GM19467 (cell line): ENCODE data around the gene DIAPH3.

Experiments used
- ATAC-seq: cut with Tn5 transposase; IDR thresholded peaks from one replicate; pipeline ENCODE4 v1.9.1; 2021; ENCODE audit warnings: mild to moderate bottlenecking, moderate library complexity; ENCODE audit not compliant: unreplicated experiment

Gene DIAPH3

GRCh38 chr13:60028021-60028420, 135.7 kb downstream of the DIAPH3 start:
- no peak for ATAC-seq

- no peak for ATAC-seq
These were observed 137.4 kb downstream of the DIAPH3 start for GRCh38 chr13:60026286-60026685.

DNA sequence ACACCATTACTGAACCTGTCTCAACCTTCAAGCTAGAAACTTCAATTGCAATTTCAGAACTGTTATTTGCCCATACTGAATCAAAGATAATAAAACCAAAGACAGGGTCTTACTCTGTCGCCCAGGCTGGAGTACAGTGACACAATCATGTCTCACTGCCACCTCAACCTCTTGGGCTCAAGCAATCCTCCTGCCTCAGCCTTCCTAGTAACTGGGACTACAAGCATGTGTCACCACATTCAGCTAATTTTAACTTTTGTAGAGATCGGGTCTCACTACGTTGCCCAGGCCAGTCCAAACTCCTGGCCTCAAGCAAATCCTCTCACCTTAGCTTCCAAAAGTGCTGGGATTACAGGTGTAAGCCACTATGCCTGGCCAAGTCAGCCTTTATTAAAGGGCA, 143.4 kb downstream of the DIAPH3 start:
- ATAC-seq, result no peak

DNA sequence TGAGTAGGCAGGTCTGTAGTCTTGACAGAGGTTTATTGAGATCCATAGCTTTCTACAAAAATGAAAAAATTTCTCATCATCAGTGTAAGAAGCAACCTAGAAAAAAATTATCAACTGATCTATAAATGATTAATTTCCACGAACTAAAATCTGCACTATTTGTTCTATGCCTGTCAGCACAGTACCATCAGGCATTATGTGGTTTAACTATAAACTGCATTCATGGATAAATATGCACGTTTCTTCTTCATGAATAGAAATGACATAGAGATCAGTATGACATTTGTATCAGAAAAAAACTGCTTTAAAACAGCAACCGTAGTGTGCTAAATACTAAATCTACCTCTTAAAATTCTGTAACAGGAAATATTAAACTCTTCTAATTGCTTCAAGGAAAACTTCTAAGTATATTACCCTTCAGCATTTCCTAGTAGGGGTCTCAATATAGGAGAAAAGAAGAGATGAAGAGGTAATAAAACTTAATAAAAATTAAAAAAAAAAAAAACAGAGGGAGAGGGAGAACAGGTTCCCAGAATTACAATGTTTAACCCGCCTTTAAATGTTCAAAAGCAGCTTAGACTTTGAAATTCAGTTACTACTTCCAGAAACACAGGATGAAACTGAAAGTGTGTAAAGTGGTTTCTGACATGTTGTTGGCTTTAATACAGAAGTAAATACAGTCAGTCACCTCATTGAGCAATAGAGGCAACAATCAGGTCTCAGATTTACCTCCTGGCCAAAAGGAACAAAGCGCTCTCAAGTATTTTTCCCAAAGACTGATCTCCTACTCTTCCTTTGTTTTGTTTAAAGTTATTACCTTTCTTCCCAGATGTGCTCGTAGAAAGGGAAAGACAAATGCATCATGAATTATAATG, 144.4 kb downstream of the DIAPH3 start:
- ATAC-seq, result peak; percentile 78

DNA sequence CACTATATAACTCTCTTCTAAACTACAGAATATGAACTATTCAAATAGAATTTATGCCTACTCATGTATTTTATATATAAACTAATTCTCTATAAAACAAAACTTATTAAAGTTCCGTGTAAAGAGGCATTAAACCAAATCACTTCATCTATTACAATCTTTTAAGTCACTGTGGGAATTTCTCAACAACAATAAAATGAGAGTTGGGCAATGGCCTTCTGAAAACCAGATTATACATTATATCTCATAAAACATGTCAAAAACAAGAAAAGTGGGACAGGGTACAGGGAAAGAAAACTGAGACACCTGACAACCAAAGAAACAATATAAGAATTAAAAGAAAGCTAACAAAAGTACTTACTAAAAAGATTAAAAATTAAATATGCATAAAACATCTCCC, 145.2 kb downstream of the DIAPH3 start:
- ATAC-seq, result no peak

DNA sequence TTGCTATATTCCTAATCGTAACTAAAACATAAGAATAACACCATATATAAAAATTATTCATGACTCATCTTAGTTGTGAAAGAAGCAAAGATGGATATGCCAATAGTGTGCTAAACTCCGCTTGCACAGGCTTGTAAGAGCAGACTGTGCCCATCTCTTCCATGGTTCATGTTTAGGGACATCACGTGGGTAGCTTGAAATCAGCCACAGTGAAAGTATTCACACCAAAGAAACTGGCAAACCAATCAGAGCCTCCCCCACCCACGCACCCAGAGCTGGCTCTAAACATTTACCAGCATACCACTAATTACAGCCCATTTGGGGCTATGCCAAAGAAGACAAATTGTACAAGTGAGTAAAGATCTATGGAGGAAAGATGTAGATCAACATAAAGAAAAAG, 147.5 kb downstream of the DIAPH3 start:
- ATAC-seq, result no peak

DNA sequence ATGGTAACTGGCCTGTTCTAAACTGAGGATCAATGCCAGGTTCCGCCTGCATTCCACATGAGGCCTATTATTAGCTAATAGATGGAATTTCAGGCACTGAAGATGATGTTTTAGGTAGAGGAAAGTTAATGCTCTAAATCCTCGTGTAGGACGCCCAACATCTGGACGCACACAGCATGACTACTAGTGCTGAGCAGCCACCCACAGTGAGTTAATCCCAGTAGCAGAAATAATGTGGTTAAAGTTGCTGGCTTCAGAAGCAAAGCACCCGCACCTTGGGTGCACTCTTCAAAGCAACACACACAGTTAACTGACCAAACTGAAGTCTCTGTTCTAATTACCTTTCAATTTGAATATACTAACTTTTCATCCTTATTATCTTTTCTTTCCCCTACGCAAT, 150.6 kb downstream of the DIAPH3 start:
- ATAC-seq, result no peak

- no peak for ATAC-seq
These were observed 151.2 kb downstream of the DIAPH3 start for GRCh38 chr13:60012488-60012887.

GRCh38 chr13:60009300-60010253, 154.2 kb downstream of the DIAPH3 start:
- ATAC-seq, result no peak

- ATAC-seq, result no peak
These were observed 161.8 kb downstream of the DIAPH3 start for GRCh38 chr13:60001889-60002288.

DNA sequence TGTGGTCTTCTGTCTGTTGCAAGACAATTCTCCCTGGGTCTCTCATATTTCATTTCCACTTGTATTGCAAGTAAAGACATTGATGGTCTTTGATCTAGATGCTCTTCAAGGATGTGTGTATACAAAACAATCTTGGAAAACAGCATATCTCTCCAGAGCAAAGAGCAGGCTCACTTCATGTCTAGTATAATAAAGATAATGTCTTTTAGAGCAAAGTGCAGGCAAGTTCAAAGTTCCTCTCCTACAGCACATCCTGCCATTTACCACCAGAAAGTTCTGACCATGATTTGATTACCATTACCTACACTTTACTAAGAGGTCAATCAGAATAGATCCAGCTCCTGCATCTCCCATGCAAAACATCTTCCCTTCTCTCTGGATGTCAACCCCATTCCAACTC, 162.8 kb downstream of the DIAPH3 start:
- ATAC-seq, result no peak

GRCh38 chr13:60000081-60000480, 163.6 kb downstream of the DIAPH3 start:
- ATAC-seq, result no peak

- ATAC-seq, result no peak
These were observed 165.8 kb downstream of the DIAPH3 start for GRCh38 chr13:59997976-59998375.

- ATAC-seq, result no peak
These were observed 167.2 kb downstream of the DIAPH3 start for GRCh38 chr13:59996461-59996980.

- no peak for ATAC-seq
These were observed 172.3 kb downstream of the DIAPH3 start for GRCh38 chr13:59991395-59991794.

GRCh38 chr13:59982631-59983382, 180.9 kb downstream of the DIAPH3 start:
- no peak for ATAC-seq

DNA sequence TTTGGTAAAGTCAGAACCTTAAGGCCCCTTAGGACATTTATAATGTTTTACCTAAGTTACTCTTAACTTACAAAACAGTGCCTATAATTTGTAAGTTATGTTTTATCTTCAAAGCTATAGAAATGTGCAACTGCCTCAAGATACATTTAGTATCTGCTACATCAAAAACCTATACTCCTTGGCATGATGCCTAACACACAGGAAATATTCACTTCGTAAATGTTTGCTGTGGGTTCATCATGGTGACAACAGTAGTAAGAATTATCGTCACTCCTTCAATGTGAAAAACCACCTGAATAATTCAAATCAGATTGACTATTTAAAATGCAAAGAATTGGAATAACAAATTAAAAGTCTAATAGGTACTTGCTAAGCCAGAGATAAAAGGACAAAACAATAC, 184.1 kb downstream of the DIAPH3 start:
- no peak for ATAC-seq

DNA sequence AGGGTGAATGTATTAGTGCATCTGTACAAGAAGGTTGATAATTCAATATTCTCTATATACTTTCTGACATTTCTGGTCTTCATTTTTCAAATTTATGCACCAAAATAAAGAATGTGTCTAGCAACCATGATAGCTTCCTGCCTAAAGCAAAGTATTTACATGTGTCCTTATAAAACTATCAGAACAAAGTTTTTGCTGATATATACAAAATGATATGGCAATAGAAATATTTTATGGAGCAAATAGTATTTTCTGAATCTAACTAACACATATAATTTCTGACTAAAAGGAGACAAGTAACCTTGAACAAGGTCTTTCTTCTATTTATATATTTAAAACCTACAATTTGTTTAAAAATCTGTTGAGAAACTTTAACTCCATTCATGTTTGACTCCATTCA, 184.9 kb downstream of the DIAPH3 start:
- ATAC-seq, result no peak

GRCh38 chr13:59976856-59977255, 186.9 kb downstream of the DIAPH3 start:
- no peak for ATAC-seq

- no peak for ATAC-seq
These were observed 187.8 kb downstream of the DIAPH3 start for GRCh38 chr13:59975807-59976435.
